Left renal pelvis (tissue), 4 donors: Measurements from ENCODE around the gene GNMT. TPM values are rescaled to one million over a fixed set of nuclear protein-coding genes. Genes with fewer than 3 reads are reported as not detected.
"Not testable (repeated sequence)": the region's sequence is repeated elsewhere in the genome, so short reads cannot be mapped to it uniquely, and the experiment has no call there.

ENCODE experiments used
- DNase-seq, 4 donors: peaks; one replicate each; pipeline ENCODE4 v3.0.0-alpha.2; 2013; ENCODE audit warnings: low read depth in 4 of 4, low spot score in 3 of 4
- polyA plus RNA-seq, 4 donors: library from polyadenylated mRNA; unstranded; fragments of 120-200 nt; gene quantifications; one replicate each; pipeline ENCODE4 v1.2.1, GENCODE V29; 2013; ENCODE audit not compliant: insufficient read length in 4 of 4

GNMT gene
- polyA plus RNA-seq, 4 donors: 0.45 to 2.0 (median 0.64) TPM

GRCh38 chr6:42940493-42941045 is 20.0 kb upstream of the GNMT start:
- DNase-seq: no peak

- DNase-seq: not testable (repeated sequence)
Observed at GRCh38 chr6:42941356-42941755, 19.2 kb upstream of the GNMT start.

GRCh38 chr6:42942444-42942843 is 18.1 kb upstream of the GNMT start:
- DNase-seq: no peak

- DNase-seq: no peak
Observed at GRCh38 chr6:42947950-42948349, 12.6 kb upstream of the GNMT start.

GRCh38 chr6:42952389-42952788 is 8.2 kb upstream of the GNMT start:
- DNase-seq: no peak

GRCh38 chr6:42954405-42954804 is 6.1 kb upstream of the GNMT start:
- DNase-seq: not testable (repeated sequence)

GRCh38 chr6:42958125-42958524 is 2.4 kb upstream of the GNMT start:
- no peak for DNase-seq

GRCh38 chr6:42959917-42960242 is 674 bp upstream of the GNMT start:
- no peak for DNase-seq

- no peak for DNase-seq
Observed at GRCh38 chr6:42961020-42961470, 491 bp downstream of the GNMT start.

GRCh38 chr6:42962096-42962495 is 1.5 kb downstream of the GNMT start:
- DNase-seq: no peak

- DNase-seq: no peak
Observed at GRCh38 chr6:42962502-42963178, 2.1 kb downstream of the GNMT start.

GRCh38 chr6:42963179-42963854 is 2.8 kb downstream of the GNMT start:
- DNase-seq: no peak

- no peak for DNase-seq
Observed at GRCh38 chr6:42963855-42964605, 3.5 kb downstream of the GNMT start.

- no peak for DNase-seq
Observed at GRCh38 chr6:42966571-42966970, 6.0 kb downstream of the GNMT start.

- DNase-seq: no peak
Observed at GRCh38 chr6:42967228-42967627, 6.7 kb downstream of the GNMT start.

GRCh38 chr6:42968126-42968701 is 7.7 kb downstream of the GNMT start:
- DNase-seq: no peak

- DNase-seq: no peak
Observed at GRCh38 chr6:42968783-42969182, 8.2 kb downstream of the GNMT start.

GRCh38 chr6:42969431-42969830 is 8.9 kb downstream of the GNMT start:
- no peak for DNase-seq

- no peak for DNase-seq
Observed at GRCh38 chr6:42969934-42970333, 9.4 kb downstream of the GNMT start.

GRCh38 chr6:42970871-42971612 is 10.5 kb downstream of the GNMT start:
- DNase-seq: no peak
